Measurements from ENCODE around the gene NDUFS2.
A peak's percentile ranks its signal among the peaks of the same experiment; 100 is the strongest.
"Not testable (repeated sequence)": the region's sequence is repeated elsewhere in the genome, so short reads cannot be mapped to it uniquely, and the experiment has no call there.

Gene NDUFS2

GRCh38 chr1:161257109-161257508, 54.9 kb downstream of the NDUFS2 start:
- H3K9ac ChIP-seq (ENCODE audit: low read length in 5 of 5); H3K27ac ChIP-seq (ENCODE audit: low read depth, low read length); H3K36me3 ChIP-seq (ENCODE audit: control insufficient read depth in 5 of 5, insufficient read depth in 5 of 5, low read length in 5 of 5); H3K4me3 ChIP-seq (ENCODE audit: low read depth in 1 of 5, low read length in 5 of 5): not testable (repeated sequence)
- Histone ChIP-seq H3K27me3 (ENCODE audit: control insufficient read depth in 5 of 5, insufficient read depth in 4 of 5, low read length in 5 of 5) (peaks cover 13 to 36% (median 19%) of the 10 kb centered on the region in 5 donors), H3K9me3 (ENCODE audit: control insufficient read depth in 5 of 5, low read length in 5 of 5) (peaks cover 3 to 14% (median 13%) of the 10 kb centered on the region in 5 donors), H3K4me1 (ENCODE audit: control insufficient read depth in 5 of 5, insufficient read depth in 5 of 5, low read length in 5 of 5) (peaks cover 0 to 37% (median 28%) of the 10 kb centered on the region in 5 donors)

- H3K9me3 ChIP-seq (ENCODE audit: control insufficient read depth in 5 of 5, low read length in 5 of 5) = peaks cover 3 to 14% (median 13%) of the 10 kb centered on the region in 5 donors
- H3K4me3 ChIP-seq (ENCODE audit: low read depth in 1 of 5, low read length in 5 of 5) = peak within 1 kb of the TSS; percentile 7 to 61 (median 36)
- no peak within 1 kb of the TSS for H3K9ac ChIP-seq (ENCODE audit: low read length in 5 of 5)
- H3K36me3 ChIP-seq (ENCODE audit: control insufficient read depth in 5 of 5, insufficient read depth in 5 of 5, low read length in 5 of 5) = no peaks in the 10 kb centered on the region
- H3K27ac ChIP-seq (ENCODE audit: low read depth, low read length) = no peak within 1 kb of the TSS
- H3K27me3 ChIP-seq (ENCODE audit: control insufficient read depth in 5 of 5, insufficient read depth in 4 of 5, low read length in 5 of 5) = peaks cover 13 to 36% (median 19%) of the 10 kb centered on the region in 5 donors
- peaks cover 0 to 37% (median 28%) of the 10 kb centered on the region in 5 donors for H3K4me1 ChIP-seq (ENCODE audit: control insufficient read depth in 5 of 5, insufficient read depth in 5 of 5, low read length in 5 of 5)
Measured at GRCh38 chr1:161258439-161259344, 56.5 kb downstream of the NDUFS2 start, which contains the start of gene PCP4L1. Gene PCP4L1, plus strand, starts transcription at chr1:161258745. Its CDS starts 230 bp downstream, at chr1:161258975.

DNA sequence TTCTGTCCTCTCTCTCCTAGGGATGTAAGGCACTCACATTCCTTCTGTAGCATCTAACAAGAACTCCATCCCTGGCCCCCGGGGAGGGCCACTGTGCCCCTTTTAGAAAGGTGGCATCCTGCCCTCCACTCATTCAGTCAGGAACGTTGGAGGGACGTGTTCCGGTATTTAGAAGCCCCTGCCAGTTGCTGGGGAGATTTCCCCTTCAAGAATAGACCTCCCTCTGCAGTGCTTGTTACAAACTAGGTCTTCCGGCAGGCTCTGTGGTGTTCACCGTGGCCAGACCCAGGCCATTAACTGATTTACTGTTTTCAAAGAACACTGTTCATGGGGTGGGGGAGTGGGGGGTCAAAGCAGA, 57.2 kb downstream of the NDUFS2 start:
- Histone ChIP-seq H3K36me3 (ENCODE audit: control insufficient read depth in 5 of 5, insufficient read depth in 5 of 5, low read length in 5 of 5) (no peaks in the 10 kb centered on the region), H3K4me1 (ENCODE audit: control insufficient read depth in 5 of 5, insufficient read depth in 5 of 5, low read length in 5 of 5) (peaks cover 0 to 37% (median 28%) of the 10 kb centered on the region in 5 donors), H3K4me3 (ENCODE audit: low read depth in 1 of 5, low read length in 5 of 5) (no peak overlapping the region), H3K27me3 (ENCODE audit: control insufficient read depth in 5 of 5, insufficient read depth in 4 of 5, low read length in 5 of 5) (peaks cover 13 to 36% (median 19%) of the 10 kb centered on the region in 5 donors), H3K9me3 (ENCODE audit: control insufficient read depth in 5 of 5, low read length in 5 of 5) (peaks cover 3 to 14% (median 13%) of the 10 kb centered on the region in 5 donors), H3K9ac (ENCODE audit: low read length in 5 of 5) (no peak overlapping the region), H3K27ac (ENCODE audit: low read depth, low read length) (no peak overlapping the region)

- peaks cover 3 to 14% (median 13%) of the 10 kb centered on the region in 5 donors for H3K9me3 ChIP-seq (ENCODE audit: control insufficient read depth in 5 of 5, low read length in 5 of 5)
Measured at GRCh38 chr1:161259765-161260164, 57.6 kb downstream of the NDUFS2 start.

GRCh38 chr1:161260376-161261260, 58.5 kb downstream of the NDUFS2 start:
- Histone ChIP-seq H3K9ac (ENCODE audit: low read length in 5 of 5) (no peak overlapping the region), H3K4me1 (ENCODE audit: control insufficient read depth in 5 of 5, insufficient read depth in 5 of 5, low read length in 5 of 5) (peaks cover 0 to 30% (median 24%) of the 10 kb centered on the region in 5 donors), H3K27me3 (ENCODE audit: control insufficient read depth in 5 of 5, insufficient read depth in 4 of 5, low read length in 5 of 5) (peaks cover 13 to 38% (median 23%) of the 10 kb centered on the region in 5 donors), H3K27ac (ENCODE audit: low read depth, low read length) (no peak overlapping the region), H3K9me3 (ENCODE audit: control insufficient read depth in 5 of 5, low read length in 5 of 5) (peaks cover 3 to 14% (median 13%) of the 10 kb centered on the region in 5 donors), H3K4me3 (ENCODE audit: low read depth in 1 of 5, low read length in 5 of 5) (no peak overlapping the region), H3K36me3 (ENCODE audit: control insufficient read depth in 5 of 5, insufficient read depth in 5 of 5, low read length in 5 of 5) (no peaks in the 10 kb centered on the region)

More at GRCh38 chr1:161259765-161260164, 57.6 kb downstream of the NDUFS2 start:
- Histone ChIP-seq H3K36me3 (ENCODE audit: control insufficient read depth in 5 of 5, insufficient read depth in 5 of 5, low read length in 5 of 5) (no peaks in the 10 kb centered on the region), H3K27ac (ENCODE audit: low read depth, low read length) (no peak overlapping the region), H3K9ac (ENCODE audit: low read length in 5 of 5) (no peak overlapping the region), H3K4me3 (ENCODE audit: low read depth in 1 of 5, low read length in 5 of 5) (no peak overlapping the region), H3K4me1 (ENCODE audit: control insufficient read depth in 5 of 5, insufficient read depth in 5 of 5, low read length in 5 of 5) (peaks cover 0 to 37% (median 28%) of the 10 kb centered on the region in 5 donors), H3K27me3 (ENCODE audit: control insufficient read depth in 5 of 5, insufficient read depth in 4 of 5, low read length in 5 of 5) (peaks cover 13 to 36% (median 20%) of the 10 kb centered on the region in 5 donors)

DNA sequence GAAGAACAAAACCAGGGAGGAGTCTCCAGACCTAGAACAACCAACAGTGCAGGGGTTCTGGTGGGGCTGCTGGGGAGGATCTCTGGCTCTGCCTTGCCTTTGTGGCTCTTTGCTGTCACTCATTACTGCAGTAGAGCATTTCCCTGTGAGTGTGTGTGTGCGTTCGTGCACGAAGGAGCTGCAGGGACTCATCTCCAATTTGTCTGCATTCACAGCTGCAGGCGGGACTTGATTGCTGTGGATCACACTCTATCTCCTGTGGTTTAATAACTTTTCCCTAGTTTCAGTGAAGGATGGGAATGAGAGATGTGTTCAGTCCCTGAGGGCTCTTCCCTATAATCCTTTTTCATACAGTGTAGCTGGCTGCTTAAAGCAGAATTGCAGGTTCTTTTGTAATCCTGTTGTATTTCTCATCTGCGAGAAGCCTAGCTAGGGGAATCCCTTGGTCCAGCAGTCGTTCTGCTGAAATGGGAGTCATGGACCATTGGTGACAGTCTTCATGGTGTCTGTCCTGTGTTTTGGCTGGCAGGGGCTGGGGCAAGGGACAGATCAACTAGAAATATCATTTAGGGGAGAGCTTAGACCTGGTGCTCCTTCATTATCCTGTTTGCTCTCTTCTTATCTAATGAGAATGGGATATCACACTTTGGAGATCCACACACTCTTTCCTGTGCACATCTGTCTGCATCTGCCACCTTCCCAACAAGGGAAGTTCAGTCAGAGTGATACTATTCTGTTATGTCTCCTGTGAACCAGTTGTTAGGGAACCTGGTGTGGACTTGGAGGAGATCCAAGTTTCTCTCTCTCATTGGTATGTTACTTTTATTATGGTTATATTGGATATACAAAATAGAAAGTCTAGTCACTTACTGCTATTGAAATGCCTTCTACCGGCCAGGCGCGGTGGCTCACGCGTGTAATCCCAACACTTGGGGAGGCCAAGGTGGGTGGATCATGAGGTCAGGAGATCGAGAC, 59.4 kb downstream of the NDUFS2 start:
- Histone ChIP-seq H3K36me3 (ENCODE audit: control insufficient read depth in 5 of 5, insufficient read depth in 5 of 5, low read length in 5 of 5) (no peaks in the 10 kb centered on the region), H3K4me3 (ENCODE audit: low read depth in 1 of 5, low read length in 5 of 5) (no peak overlapping the region), H3K9ac (ENCODE audit: low read length in 5 of 5) (no peak overlapping the region), H3K27ac (ENCODE audit: low read depth, low read length) (no peak overlapping the region), H3K4me1 (ENCODE audit: control insufficient read depth in 5 of 5, insufficient read depth in 5 of 5, low read length in 5 of 5) (peaks cover 0 to 29% (median 24%) of the 10 kb centered on the region in 5 donors), H3K27me3 (ENCODE audit: control insufficient read depth in 5 of 5, insufficient read depth in 4 of 5, low read length in 5 of 5) (peaks cover 13 to 42% (median 23%) of the 10 kb centered on the region in 5 donors), H3K9me3 (ENCODE audit: control insufficient read depth in 5 of 5, low read length in 5 of 5) (peaks cover 3 to 13% (median 12%) of the 10 kb centered on the region in 5 donors)

All from subcutaneous abdominal adipose tissue (tissue), 5 donors.